NCI-H1092 (cell line): ENCODE data around the gene ANKRD44.
A peak's percentile ranks its signal among the peaks of the same experiment; 100 is the strongest.

Experiments used
- DNase-seq: peaks from one replicate; lab custom pipeline; 2025; lab: John Stamatoyannopoulos, UW

ANKRD44 gene

GRCh38 chr2:197179744-197180498, 130.7 kb downstream of the ANKRD44 start:
- no peak for DNase-seq

GRCh38 chr2:197176522-197176921, 134.1 kb downstream of the ANKRD44 start:
- no peak for DNase-seq

- no peak for DNase-seq
Measured at GRCh38 chr2:197174539-197175094, 136.0 kb downstream of the ANKRD44 start.

GRCh38 chr2:197171582-197171981, 139.0 kb downstream of the ANKRD44 start:
- DNase-seq, result no peak

DNA sequence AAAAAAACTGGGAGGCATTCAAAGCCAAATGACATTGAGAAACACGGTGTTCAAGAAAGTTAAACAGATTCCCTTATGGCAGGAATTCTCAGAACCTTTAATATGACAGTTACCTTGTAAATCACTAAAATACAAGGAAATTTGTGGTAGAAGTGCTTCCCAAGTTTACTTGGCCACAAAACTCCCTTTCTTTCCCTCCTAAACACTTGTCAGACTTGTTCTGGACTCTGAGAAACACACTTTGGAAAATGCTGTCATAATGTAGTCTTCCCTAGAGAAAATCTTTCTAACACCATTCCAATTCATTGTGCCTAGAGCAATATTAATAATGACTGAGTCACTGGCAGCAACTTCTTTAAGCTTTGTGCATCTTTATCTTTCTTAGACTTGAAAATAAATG, 140.4 kb downstream of the ANKRD44 start:
- no peak for DNase-seq

DNA sequence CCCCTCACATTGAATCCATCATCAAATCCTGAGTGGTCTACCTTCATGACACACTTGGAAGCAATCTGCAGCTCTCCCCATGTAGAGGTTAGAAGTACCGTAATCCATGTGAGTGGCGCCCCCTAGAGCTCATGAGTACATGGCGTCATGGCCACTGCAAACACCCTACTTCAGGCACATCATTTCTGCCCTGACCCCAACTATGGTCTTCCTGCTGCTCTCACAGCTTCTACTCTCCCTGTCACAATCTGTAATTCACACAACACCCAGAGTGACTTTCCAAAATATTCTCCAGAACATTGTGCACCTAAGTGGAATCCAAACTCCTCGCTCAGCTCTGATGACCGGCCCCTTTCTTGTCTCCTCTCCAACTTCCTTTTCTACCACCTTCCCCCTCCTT, 141.9 kb downstream of the ANKRD44 start:
- DNase-seq, result peak; percentile 22

DNA sequence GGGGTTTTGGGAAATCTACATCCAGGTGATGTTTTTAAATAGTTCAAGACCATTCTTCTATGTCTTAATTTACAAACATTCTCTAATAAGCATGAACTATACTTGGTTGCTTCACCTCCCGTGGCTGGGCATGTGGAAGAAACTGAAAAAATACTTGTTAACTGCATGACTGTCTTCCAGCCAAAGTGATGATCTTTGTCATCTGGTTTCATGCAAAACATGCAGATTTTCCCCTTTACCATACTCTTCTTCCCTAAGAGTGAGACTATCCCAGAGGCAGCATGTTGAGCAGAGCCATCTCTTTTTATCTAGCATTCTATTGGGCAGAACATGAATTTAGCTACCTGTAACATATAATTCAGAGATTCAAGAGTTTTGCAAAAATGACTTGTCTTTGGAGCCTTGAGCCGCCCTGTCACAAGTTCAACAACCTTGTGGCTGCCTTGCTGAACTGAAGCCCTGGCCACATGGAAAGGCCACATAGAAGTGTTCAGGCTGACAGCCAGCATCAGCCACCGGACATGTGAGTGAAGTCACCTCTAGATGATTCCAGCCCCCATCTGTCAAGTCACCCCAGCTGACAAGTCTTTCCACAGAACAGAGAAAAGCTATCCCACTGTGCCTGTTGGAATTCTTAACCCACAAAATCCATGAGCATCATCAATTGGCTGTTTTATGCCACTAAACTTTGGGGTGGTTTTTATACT, 142.8 kb downstream of the ANKRD44 start:
- DNase-seq, result no peak

DNA sequence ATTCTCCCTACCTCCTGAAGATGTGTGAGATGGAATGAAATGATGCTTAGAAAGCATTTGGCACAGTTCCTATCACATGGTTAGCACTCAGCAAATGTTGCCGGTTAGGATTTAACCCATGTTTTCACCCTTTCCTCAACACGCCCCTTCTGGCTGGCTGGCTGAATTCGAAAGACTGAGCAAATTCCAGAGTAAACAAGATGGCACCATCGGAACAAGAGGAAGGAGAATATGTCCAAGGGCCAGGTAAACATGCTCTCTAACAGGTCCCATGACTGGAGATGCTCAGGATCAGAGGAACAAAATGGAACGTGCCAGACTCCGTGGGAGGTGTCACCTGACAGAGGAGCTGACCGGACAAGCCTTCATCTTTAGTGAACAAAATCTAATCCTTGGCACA, 145.6 kb downstream of the ANKRD44 start:
- no peak for DNase-seq

- DNase-seq, result no peak
Measured at GRCh38 chr2:197164141-197164754, 146.3 kb downstream of the ANKRD44 start.

DNA sequence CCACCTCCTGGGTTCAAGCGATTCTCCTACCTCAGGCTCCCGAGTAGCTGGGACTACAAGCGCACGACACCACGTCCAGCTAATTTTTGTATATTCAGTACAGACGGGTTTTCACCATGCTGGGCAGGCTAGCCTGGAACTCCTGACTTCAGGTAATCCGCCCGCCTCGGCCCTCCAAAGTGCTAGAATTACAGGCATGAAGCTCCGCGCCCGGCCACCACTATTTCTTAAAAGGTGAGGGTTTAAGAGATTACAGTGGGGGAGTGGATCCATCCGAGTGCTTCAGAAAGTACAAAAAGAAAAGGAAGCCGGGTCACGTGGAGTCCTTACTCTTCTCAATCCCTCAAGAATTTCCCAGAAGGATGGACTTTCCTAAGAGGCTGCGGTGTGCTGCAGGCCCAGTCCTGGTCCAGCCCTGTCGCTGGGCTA, 146.9 kb downstream of the ANKRD44 start:
- DNase-seq, result no peak

GRCh38 chr2:197161774-197162173, 148.8 kb downstream of the ANKRD44 start:
- no peak for DNase-seq

GRCh38 chr2:197159661-197160211, 150.8 kb downstream of the ANKRD44 start:
- DNase-seq, result no peak

GRCh38 chr2:197158591-197159550, 151.7 kb downstream of the ANKRD44 start:
- DNase-seq, result no peak

DNA sequence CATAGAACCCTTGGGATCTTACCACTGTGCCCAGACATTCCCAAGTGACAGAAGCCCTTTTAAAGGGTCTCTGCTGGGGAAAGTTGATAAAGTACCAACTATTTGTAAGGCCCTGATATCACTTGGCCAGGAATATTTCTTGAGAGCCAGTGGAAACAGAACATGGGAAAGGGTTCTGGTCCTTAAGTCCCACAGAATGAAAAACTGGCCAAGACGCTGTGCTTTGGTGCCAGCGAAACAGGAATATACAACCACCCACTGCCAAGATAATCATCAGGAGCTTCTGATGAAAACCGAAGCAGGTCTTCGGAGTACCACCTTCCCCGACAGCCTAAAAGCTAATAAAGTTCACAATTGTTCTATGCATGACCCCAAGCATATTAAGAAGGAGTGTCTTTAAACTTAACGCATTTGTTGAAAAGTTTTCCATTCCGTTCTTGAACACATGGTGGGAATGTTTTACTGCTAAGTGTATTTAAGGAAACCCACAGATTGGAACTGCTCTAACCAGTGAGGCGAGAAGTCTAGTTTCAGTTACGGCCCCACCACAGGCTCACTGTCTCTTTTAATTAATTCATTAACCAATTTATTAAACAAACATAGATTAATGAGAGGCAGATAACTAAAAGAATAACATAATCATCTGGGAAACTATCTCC, 152.6 kb downstream of the ANKRD44 start:
- no peak for DNase-seq

DNA sequence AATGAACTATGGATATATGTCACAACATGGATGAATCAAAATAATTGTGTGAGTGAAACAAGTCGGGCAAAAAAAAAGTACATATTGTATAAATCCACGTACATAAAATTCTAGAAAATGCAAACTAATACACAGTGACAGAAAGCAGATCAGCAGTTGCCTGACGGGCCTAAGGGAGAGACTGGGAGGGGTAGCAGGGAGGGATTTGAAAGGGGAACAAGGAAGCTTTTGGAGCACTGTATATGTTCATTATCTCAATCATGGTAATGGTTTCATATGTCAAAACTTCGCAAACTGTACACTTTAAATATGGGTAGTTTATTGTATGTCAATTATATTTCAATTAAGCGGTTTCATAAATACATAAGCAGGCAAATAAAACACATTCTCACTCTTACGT, 153.8 kb downstream of the ANKRD44 start:
- DNase-seq, result no peak

GRCh38 chr2:197152451-197153228, 157.9 kb downstream of the ANKRD44 start:
- no peak for DNase-seq

GRCh38 chr2:197149546-197149945, 161.0 kb downstream of the ANKRD44 start:
- DNase-seq, result no peak

DNA sequence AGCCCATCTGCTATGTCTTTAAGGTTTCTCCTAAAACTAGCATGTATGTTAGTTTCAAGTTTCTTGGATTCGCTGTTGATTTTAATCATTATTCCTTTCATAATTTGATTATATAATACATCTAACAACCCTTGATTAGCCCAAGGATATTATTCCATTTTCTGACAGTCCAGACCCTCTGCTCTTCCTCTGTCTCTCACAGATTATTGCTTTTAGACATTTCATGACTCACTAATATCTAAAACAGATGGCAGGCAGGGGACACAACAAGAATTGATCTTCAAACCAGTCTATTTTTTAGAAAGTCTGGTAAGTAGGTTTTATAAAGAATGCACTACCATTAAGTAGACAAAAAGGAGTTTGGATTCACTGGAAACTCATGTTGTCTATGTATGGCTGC, 162.2 kb downstream of the ANKRD44 start:
- no peak for DNase-seq

DNA sequence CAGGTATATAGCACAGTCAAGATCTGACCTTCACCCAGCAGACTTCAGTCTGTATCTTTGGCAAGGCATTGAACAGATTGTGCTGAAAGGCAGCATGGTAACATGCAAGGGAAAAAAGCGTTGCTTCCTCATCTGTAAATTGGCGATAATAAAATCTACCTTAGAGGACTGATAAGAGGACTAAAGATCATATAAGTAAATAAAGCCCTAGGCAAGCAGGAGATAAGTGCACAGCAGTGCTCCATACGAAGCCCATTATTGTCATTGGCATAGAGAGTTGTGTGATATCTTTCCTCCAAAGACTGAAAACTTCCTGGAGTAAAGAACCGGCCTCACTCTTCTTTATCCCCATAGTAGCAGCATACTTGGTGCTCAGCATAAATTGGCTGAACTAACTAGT, 162.6 kb downstream of the ANKRD44 start:
- no peak for DNase-seq

DNA sequence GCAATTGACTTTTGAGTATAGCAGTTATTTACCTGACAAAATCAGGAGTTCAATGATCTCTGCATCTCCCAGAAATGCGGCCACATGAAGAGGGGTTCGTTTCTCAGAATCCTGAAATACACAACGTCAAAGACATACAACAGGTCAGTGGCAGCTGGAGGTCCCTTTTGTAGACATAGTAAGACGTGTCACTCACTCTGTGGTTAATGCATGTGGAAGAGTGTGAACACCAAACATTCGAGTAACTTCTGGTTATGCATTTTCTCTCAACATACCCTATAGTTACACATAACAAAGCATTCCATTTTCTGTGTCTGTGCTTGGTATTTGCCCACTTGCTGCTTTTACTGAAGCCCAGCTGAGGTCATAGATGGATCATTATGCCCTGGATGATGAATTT, 163.6 kb downstream of the ANKRD44 start:
- no peak for DNase-seq
